Measurements from ENCODE around the gene FAM169A.

DNA sequence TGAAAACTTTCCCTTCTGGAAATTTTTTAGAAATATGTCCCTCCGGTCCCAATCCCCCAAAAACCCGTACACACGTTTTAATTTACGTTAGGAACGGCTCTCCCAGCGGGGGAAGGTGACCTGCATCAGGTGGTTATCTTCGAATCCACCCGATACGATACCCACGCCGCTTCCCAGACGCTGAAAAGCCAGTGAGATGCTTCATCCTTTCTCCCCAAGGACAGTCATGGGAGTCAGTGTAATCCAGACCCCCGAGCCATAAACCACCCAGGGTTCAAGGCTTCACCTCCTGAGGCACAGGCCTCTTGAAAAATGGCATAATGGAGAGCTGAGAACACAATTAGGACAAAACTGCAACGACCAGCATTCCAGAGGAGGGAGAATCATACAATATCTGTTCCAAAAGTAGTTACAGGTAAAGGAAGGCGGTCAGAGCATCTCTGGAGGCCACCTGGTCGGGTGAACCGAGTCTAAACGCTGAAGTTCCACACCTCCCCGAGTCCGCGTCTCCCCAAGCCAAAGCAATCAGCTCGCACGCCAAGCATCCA lies 857 bp downstream of the FAM169A start:
- no peak for TF ChIP-seq CTCF (IDR thresholded peaks at IDR 0.05)
- no peak for TF ChIP-seq POLR2A (IDR thresholded peaks at IDR 0.05)

All from adrenal gland (tissue), 5 donors.